RWPE1 (cell line): Measurements from ENCODE around the gene NR2C1.
A peak's percentile ranks its signal among the peaks of the same experiment; 100 is the strongest.
"Not testable (repeated sequence)": the region's sequence is repeated elsewhere in the genome, so short reads cannot be mapped to it uniquely, and the experiment has no call there.

ENCODE experiments used
- CTCF ChIA-PET: fragments of 350-600 bp; sonication (Branson Sonifier 250); formaldehyde crosslinking; extraction: SDS; loops from one replicate; lab custom pipeline; 2021; lab: Yijun Ruan, JAX
- POLR2A ChIA-PET: fragments of 400-600 bp; formaldehyde crosslinking; extraction: SDS; loops from one replicate; lab custom pipeline; 2020; ENCODE audit warnings: antibody characterized with exemption; ENCODE audit not compliant: low non-redundant PET; lab: Yijun Ruan, JAX
- DNase-seq: peaks from one replicate; pipeline ENCODE4 v3.0.0; 2012; ENCODE audit warnings: low spot score
- H3K27ac ChIP-seq: fragments of 450-650 bp; 2 replicates; pipeline ENCODE4 v1.5.1; 2017
- TF ChIP-seq, protein P1 (sequence below): fragments of 450-650 bp; conservative IDR thresholded peaks from 2 replicates; pipeline ENCODE4 v1.5.1; 2017; ENCODE audit warnings: low read depth, mild to moderate bottlenecking

Gene NR2C1

DNA sequence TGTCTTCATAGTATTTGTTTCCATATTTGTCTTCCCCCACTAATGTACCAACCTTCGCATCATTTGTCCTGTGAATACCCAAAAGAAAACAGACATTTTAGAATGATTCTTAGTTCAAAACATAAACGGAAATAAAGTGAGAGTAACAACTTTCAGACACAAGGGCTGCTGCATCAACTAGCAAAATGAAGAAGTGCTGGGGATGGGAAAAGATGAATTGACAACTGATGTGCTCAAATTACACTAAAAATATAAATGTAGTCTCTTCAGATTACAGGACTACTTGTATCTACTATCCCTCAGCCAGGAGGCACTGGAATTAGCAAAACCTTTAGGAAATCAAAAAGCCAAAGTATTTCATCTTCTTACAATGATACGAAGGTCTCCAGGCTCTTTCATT is 70.7 kb downstream of the NR2C1 start:
- H3K27ac ChIP-seq, result peak overlapping the region; percentile 86
- DNase-seq, result no peak
- CTCF ChIA-PET, result no interaction called here
- TF ChIP-seq, protein P1, sequence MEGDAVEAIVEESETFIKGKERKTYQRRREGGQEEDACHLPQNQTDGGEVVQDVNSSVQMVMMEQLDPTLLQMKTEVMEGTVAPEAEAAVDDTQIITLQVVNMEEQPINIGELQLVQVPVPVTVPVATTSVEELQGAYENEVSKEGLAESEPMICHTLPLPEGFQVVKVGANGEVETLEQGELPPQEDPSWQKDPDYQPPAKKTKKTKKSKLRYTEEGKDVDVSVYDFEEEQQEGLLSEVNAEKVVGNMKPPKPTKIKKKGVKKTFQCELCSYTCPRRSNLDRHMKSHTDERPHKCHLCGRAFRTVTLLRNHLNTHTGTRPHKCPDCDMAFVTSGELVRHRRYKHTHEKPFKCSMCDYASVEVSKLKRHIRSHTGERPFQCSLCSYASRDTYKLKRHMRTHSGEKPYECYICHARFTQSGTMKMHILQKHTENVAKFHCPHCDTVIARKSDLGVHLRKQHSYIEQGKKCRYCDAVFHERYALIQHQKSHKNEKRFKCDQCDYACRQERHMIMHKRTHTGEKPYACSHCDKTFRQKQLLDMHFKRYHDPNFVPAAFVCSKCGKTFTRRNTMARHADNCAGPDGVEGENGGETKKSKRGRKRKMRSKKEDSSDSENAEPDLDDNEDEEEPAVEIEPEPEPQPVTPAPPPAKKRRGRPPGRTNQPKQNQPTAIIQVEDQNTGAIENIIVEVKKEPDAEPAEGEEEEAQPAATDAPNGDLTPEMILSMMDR, result no peak
- POLR2A ChIA-PET, result interaction anchor here (0.9 kb wide), 1 partner anchor 13 kb away, joined by 3 read pairs; no protein-coding TSS in a partner anchor

DNA sequence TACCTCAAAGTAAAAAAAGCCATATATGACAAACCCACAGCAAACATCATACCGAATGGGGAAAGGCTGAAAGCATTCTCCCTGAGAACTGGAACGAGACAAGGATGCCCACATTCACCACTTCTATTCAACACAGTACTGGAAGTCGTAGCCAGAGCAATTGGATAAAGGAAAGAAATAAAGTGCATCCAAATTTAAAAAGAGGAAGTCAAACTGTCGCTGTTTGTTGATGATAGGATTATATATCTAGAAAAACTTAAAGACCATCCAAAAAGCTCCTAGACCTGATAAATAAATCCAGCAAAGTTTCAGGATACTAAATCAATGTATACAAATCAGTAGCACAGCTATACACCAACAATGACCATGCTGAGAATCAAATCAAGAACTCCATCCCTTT is 75.1 kb downstream of the NR2C1 start:
- ChIA-PET CTCF (no interaction called here), POLR2A (no interaction called here)
- no peak for DNase-seq
- TF ChIP-seq, protein P1, result no peak
- no peak overlapping the region for H3K27ac ChIP-seq

DNA sequence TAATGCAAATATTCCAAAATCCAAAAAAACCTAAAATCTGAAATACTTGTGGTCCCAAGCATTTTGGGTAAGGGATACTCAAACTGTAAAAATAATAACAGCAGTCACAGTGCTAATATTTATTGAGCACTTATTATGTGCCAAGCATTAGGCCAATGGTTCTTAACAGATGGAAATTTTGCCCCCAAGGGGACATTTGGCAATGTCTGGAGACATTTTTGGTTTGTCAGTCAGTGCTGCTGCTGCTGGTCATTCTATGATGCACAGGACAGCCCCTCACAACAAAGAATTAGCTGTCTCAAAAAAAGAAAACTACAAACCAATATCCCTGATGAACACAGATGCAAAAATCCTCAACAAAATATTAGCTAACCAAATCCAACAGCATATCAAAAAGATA is 75.7 kb downstream of the NR2C1 start:
- no peak for DNase-seq
- CTCF ChIA-PET, result no interaction called here
- POLR2A ChIA-PET, result no interaction called here
- TF ChIP-seq, protein P1, result no peak
- no peak overlapping the region for H3K27ac ChIP-seq

DNA sequence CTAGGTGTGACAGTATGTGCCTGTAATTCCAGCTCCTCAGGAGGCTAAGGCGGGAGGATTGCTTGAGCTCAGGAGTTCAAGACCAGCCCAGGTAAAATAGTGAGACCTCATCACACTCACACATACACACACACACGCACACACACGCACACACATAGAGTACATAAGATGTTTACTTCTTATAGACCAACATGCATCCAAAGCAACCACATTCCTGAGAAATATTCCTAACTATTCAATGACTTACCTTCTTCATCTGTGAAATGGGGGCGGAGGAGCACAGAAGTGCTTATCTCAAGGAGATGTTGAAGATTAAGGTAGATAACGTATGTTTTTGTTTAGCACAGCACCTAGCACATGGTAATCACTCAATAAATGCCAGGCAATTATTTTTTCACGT is 76.4 kb downstream of the NR2C1 start:
- H3K27ac ChIP-seq, result no peak overlapping the region
- TF ChIP-seq, protein P1, result no peak
- POLR2A ChIA-PET, result no interaction called here
- CTCF ChIA-PET, result interaction anchor here (0.6 to 0.7 kb wide), 2 partner anchors 52 to 816 kb away, joined by 3 read pairs; no protein-coding TSS in a partner anchor
- DNase-seq, result no peak

DNA sequence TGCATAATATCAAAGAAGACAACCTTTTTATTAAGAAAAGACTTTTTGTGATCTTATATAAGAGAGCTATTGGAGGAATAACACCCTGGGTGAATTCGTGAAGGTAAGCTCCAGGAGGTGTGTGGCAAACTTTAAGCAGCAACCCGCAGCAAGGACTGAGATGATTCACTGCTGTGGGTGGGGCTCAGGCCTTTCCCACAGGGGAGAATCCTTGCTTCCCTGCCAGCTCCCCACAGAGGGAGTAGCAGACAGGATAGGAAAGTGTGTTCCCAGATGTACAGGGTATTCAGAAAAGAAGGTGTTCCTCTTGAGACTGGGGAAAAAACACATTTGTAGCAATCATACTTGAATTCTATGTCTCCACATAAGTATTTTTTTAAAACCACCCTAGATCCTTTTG is 79.1 kb downstream of the NR2C1 start:
- H3K27ac ChIP-seq, result no peak overlapping the region
- ChIA-PET POLR2A (no interaction called here), CTCF (no interaction called here)
- TF ChIP-seq, protein P1, result no peak
- DNase-seq, result peak; percentile 84

DNA sequence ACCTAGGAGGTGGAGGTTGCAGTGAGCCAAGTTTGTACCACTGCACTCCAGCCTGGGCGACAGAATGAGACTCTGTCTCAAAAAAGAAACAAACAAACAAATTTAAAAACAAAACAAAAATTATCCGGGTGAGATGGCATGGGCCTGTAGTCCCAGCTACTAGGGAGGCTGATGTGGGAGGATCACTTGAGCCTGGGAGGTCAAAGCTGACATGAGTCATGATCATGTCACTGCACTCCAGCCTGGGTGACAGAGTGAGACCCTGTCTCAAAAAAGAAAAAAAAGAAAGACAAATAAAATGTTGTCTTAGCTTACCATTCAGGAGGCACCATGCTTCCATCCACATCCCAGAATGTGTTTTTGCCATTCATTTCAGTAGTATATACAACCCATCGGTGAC is 79.6 kb downstream of the NR2C1 start:
- CTCF ChIA-PET, DNase-seq, H3K27ac ChIP-seq, POLR2A ChIA-PET: not testable (repeated sequence)

DNA sequence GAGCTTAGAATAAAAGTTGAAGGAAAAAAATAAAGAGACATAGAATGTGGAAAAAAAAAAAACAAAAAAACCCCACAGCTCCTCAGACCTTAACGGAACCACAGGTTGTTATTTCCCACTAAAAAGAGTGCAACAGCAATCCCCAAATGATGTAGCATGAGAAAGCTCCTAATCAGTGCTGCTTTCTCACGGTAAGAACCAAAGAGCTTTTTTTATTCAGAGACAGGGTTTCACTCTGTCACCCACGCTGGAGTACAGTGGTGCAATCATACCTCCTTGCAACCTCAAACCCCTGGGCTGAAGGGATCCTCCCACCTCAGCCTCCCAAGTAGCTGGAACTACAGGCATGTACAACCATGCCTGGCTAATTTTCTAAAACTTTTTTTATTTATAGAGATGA is 83.2 kb downstream of the NR2C1 start:
- CTCF ChIA-PET, result no interaction called here
- no peak for DNase-seq
- TF ChIP-seq, protein P1, result no peak
- no peak overlapping the region for H3K27ac ChIP-seq
- POLR2A ChIA-PET, result interaction anchor here (1.6 kb wide), 1 partner anchor 14 kb away, joined by 4 read pairs; the partner anchor contains the start of gene NDUFA12
